SH-SY5Y (cell line): ENCODE measurements around the gene UBE2R2.

ENCODE experiments used
- GATA2 ChIP-seq: IDR thresholded peaks from 2 replicates; pipeline ENCODE4 v1.6.1; 2011; ENCODE audit warnings: mild to moderate bottlenecking, low read depth, low read length
- GATA3 ChIP-seq: IDR thresholded peaks from 2 replicates; pipeline ENCODE4 v1.6.1; 2011; ENCODE audit warnings: low read depth, mild to moderate bottlenecking, low read length, moderate library complexity

GRCh38 chr9:33840381-33840780 is 23.4 kb downstream of the UBE2R2 start:
- TF ChIP-seq GATA3 (no peak), GATA2 (no peak)
